ENCODE results near the gene PLVAP.

Gene PLVAP, protein sequence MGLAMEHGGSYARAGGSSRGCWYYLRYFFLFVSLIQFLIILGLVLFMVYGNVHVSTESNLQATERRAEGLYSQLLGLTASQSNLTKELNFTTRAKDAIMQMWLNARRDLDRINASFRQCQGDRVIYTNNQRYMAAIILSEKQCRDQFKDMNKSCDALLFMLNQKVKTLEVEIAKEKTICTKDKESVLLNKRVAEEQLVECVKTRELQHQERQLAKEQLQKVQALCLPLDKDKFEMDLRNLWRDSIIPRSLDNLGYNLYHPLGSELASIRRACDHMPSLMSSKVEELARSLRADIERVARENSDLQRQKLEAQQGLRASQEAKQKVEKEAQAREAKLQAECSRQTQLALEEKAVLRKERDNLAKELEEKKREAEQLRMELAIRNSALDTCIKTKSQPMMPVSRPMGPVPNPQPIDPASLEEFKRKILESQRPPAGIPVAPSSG

DNA sequence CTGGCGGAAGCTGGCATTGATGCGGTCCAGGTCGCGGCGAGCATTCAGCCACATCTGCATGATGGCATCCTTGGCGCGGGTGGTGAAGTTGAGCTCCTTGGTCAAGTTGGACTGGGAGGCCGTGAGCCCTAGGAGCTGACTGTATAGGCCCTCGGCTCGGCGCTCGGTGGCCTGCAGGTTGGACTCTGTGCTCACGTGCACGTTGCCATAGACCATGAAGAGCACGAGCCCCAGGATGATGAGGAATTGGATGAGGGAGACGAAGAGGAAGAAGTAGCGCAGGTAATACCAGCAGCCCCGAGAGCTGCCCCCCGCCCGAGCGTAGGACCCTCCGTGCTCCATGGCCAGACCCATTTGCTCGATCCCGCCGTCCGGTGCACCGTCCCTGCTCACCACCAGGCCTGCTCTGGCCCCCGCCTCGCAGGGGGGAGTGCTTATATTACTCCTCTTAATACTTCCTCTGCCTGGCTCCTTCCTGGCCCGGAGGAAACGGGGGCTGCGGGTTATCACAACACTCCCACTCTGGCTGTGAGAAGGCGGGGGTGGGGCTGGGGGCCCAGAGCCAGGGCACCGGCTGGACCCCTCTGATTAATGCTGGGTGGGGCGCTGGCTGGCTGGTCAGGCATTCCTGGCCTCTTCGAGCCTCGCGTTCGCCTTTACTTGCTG is at the start of gene PLVAP:
Gene PLVAP (minus strand): TSS at position 408 of the 666 bp plus-strand sequence. CDS start 54 bp downstream, at position 354.
- no peak for DNase-seq (ENCODE audit: low read depth)

GRCh38 chr19:17424743-17425365 is 47.7 kb upstream of the PLVAP start:
- peak; percentile 34 for DNase-seq (ENCODE audit: low read depth)

DNA sequence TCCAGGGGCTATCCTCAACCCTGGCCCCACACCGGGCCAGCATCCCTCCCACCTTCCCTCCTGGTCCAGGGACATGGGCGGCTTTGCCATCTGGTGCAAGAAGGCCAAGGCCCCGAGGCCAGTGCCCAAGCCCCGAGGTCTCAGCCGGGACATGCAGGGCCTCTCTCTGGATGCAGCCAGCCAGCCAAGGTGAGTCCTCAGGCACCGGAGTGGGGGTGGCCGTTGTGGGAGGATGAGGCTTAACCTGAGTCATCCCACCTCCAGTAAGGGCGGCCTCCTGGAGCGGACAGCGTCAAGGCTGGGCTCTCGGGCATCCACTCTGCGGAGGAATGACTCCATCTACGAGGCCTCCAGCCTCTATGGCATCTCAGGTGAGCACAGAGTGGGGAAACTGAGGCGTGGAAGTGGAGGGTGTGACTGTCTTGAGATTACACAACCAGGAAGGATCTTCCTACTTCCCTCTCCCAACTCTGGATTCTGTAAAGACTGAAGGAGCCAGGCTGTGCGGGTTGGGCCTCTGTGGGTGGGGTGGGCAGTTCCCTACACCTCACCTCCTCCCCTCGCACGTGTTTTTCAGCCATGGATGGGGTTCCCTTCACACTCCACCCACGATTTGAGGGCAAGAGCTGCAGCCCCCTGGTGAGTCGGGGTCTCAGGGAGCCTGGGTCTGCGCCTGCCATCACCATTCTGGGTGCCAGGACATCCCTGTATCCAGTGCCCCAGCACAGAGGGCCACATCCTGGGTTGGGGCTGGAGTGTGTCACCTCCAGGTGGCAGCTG is 46.5 kb upstream of the PLVAP start:
- DNase-seq (ENCODE audit: low read depth), result no peak

GRCh38 chr19:17421942-17422341 is 44.8 kb upstream of the PLVAP start:
- no peak for DNase-seq (ENCODE audit: low read depth)

- DNase-seq (ENCODE audit: low read depth), result peak; percentile 20
These were observed 43.4 kb upstream of the PLVAP start for GRCh38 chr19:17420475-17420924.

GRCh38 chr19:17419621-17420474 is 42.7 kb upstream of the PLVAP start, which contains the start of gene MVB12A:
Gene MVB12A, plus strand, starts transcription at chr19:17420047. Its CDS starts 89 bp downstream, at chr19:17420136.
- DNase-seq (ENCODE audit: low read depth), result peak; percentile 99

- DNase-seq (ENCODE audit: low read depth), result peak; percentile 27
These were observed 42.0 kb upstream of the PLVAP start for GRCh38 chr19:17419154-17419620.

DNA sequence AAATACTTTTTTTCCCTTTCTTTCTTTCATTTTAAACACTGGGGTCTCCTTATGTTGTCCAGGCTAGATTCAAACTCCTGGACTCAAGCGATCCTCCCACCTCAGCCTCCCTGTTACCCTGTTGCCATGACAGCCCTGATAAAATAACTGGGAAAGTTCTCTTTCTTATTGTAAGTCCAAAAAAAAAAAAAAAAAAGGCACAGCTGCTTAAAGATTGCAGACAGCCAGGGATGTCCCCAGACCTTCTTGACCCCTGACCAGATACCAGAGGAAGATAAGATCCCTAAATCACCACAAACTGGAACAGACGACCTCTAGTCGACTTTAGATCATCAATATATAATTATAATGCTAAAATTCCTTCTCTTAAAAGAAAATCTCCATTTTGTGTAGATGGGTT is 41.6 kb upstream of the PLVAP start:
- DNase-seq (ENCODE audit: low read depth), result no peak

DNA sequence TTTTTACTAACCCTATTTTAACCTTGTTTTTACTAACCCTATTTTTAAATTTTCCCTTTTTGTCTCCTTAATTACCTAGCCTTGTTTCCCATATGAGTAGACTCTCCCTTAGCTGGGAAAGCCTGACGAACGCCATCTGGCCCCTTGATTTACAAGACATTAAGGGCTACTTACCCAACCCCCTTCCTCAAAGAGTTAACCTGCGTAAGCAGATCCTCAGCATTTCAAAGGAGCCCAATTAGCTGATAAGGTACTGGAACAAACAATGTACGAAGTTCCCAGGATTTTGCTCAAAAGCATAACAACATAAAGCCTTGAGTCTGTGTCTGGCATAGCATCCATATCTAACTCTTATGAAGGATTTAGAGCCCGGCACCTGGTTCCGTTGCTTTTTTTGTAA is 38.0 kb upstream of the PLVAP start:
- DNase-seq (ENCODE audit: low read depth), result no peak

DNA sequence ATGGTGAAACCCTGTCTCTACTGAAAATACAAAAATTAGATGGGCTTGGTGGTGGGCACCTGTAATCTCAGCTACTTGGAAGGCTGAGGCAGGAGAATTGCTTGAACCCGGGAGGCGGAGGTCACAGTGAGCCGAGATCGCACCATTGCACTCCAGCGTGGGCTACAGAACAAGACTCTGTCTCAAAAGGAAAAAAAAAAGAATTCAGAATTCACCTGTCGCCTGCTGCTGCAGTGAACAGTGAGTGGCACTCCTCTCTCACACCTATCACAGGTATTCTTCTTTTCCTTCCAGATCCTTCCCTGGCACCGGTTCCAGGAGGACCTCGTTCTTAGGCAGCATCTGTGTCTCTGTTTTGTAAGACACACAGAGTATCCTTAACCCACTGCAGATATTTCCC is 37.0 kb upstream of the PLVAP start:
- DNase-seq (ENCODE audit: low read depth), result no peak

GRCh38 chr19:17411801-17412200 is 34.7 kb upstream of the PLVAP start:
- no peak for DNase-seq (ENCODE audit: low read depth)

DNA sequence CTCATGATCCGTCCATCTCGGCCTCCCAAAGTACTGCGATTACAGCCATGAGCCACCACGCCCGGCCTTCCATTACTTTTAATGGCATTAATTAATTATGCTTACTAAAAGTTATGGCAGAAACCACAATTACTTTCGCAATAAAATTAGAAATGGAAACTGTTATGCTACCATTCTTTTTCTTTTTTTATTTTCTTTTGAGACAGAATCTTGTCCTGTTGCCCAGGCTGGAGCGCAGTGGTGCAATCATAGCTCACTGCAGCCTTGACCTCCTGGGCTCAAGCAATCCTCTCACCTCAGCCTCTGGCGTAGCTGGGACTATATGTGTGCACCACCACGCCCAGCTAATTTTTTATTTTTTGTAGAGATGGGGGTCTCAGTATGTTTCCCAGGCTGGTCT is 32.8 kb upstream of the PLVAP start:
- no peak for DNase-seq (ENCODE audit: low read depth)

- no peak for DNase-seq (ENCODE audit: low read depth)
These were observed 29.7 kb upstream of the PLVAP start for GRCh38 chr19:17406887-17407196.

DNA sequence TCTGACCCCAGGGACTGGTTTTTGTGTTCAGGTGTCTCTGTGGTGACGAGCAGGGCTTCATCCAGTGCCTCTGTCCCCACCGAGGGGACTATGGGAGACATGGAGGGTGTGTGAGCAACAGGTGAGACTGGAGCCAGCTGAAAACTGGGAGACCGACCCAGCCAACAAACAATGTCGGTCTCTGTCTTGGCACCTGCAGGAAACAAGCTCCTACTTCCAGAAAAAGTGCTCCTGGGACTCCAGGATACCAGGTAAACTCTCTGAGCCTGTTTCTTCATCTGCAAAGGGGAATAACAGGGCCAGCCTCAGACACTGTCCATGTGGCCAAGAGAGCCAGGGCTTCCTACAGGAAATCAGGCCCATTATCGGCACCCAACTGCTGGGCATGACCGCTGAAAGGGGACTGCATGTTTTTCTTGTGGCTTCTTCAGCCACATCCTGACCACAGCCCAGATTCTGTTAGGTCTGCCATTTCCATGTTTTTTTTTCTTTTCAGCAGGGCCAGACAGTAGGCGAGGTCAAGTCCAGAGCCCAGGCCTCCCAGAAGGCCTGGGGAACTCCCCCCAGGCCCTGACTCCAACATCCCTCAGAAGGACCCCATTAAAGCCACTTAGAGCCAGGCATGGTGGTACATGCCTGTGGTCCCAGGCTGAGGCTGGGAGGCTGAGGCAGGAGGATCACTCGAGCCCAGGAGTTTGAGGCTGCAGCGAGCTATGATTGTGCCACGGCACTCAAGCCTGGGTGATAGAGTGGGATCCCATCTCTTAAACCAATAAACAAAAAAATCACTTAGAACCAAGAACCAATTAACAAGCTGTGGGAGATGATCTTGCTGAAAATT is 29.1 kb upstream of the PLVAP start:
- peak; percentile 47 for DNase-seq (ENCODE audit: low read depth)

- peak; percentile 56 for DNase-seq (ENCODE audit: low read depth)
These were observed 28.3 kb upstream of the PLVAP start, which contains the start of gene BST2 for GRCh38 chr19:17405250-17406045. Gene BST2, minus strand, starts transcription at chr19:17405630. Its CDS starts 55 bp downstream, at chr19:17405575.

- no peak for DNase-seq (ENCODE audit: low read depth)
These were observed 27.6 kb upstream of the PLVAP start for GRCh38 chr19:17404621-17405249.

DNA sequence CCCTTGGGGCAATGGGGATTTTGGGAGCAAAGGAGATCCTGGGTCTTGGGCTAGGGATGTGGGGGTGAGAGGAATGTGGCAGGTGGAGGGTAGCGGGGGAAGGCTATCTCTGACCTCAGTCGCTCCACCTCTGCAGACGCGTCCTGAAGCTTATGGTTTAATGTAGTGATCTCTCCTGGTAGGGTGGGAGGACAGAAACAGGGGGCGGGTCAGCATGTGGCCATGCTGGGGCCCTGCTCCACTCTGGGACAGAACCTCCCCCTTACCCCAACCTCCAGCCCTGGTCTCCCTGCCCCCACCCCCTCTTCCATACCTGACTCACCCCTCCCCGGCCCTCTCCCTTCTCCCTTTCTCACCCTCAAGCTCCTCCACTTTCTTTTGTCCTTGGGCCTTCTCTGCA is 26.9 kb upstream of the PLVAP start:
- DNase-seq (ENCODE audit: low read depth), result no peak

GRCh38 chr19:17402982-17403855 is 26.1 kb upstream of the PLVAP start:
- peak; percentile 20 for DNase-seq (ENCODE audit: low read depth)
